Activated CD4-positive, CD25-positive, alpha-beta regulatory T cell treated with anti-CD3 and anti-CD28 coated beads, Interleukin-2, amount 50 U/mL, for 24 hours (primary cell): ENCODE measurements around the gene SELE.

Experiments used
- ATAC-seq, 2 donors: fragments of 150-1000 bp; cut with Tn5 transposase; one replicate each; pipeline ENCODE4 v1.10.0; 2021; ENCODE audit warnings: mild to moderate bottlenecking in 1 of 2, moderate library complexity in 1 of 2

Gene SELE, protein sequence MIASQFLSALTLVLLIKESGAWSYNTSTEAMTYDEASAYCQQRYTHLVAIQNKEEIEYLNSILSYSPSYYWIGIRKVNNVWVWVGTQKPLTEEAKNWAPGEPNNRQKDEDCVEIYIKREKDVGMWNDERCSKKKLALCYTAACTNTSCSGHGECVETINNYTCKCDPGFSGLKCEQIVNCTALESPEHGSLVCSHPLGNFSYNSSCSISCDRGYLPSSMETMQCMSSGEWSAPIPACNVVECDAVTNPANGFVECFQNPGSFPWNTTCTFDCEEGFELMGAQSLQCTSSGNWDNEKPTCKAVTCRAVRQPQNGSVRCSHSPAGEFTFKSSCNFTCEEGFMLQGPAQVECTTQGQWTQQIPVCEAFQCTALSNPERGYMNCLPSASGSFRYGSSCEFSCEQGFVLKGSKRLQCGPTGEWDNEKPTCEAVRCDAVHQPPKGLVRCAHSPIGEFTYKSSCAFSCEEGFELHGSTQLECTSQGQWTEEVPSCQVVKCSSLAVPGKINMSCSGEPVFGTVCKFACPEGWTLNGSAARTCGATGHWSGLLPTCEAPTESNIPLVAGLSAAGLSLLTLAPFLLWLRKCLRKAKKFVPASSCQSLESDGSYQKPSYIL

DNA sequence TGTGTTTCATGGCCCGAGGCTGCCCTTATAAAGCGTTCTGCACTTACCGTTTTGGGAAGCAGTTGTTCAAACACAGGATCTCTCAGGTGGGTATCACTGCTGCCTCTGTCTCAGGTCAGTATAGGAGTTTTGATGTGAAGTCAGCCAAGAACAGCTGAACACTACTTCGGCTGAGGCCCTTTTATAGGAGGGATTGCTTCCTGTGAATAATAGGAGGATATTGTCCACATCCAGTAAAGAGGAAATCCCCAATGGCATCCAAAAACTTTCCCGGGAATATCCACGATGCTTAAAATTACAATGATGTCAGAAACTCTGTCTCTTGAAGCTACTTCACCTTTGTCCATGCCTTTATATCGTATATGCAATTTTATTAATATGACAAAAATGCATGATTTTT, at the start of gene SELE:
TSS of gene SELE (minus strand) at position 156 of the 400 bp plus-strand sequence. CDS start 467 bp downstream, outside the sequence.
- ATAC-seq = no peak

DNA sequence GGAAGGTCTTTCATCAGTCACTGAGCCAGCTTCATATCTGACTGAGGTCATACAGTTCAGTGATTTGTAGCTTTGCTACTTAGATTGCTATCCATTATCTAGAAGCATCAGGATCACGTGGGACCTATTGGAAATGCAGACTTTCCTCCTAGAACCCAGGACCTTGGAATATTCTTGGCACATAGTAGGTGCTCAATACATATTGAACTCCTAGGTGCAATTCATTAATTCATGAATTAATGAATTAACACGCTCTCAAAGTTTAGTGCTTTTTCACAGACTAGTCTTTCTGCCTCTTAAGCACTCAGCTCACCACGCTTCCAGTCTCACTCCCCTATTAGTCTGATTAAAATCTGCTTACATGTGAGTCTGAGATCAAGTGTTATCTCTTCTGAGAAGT, 48.7 kb upstream of the SELE start:
- no peak for ATAC-seq

DNA sequence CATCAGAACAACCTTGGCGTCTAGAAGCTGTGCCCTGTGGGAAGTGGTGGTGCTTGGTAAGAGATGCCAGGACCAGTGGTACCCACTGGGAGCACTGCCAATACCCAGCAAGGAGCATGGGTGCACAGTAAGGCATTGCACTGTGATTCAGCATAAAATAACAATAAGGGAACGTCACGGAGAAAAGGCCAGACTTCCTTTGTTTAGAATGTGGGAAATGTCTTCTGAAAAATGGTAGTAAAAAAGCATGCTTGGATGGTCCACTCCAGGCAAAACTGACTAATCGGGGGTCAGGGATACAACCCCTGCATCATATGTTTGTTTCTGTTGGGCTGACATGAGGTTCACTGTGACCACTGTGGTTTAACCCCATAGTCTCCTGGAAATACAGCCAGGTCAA, 46.1 kb upstream of the SELE start:
- ATAC-seq = no peak

DNA sequence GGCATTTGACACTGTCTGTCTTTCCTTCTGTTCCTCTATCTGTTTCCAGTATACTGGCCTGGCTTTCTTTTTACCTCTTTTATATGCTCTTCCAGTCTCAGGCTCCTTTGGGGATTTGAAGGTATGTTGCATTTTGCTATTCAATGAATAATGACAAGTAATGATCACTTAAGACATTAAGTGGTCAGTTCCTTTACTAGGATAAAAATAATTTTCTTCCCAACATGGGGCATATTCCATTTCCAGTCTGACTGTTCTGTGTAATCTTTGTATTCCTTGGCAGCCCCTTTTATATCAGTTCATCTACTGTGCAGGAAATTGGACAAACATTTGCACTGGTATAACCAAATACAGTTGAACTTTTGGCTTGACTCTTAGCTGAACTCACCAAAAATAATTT, 45.3 kb upstream of the SELE start:
- no peak for ATAC-seq

DNA sequence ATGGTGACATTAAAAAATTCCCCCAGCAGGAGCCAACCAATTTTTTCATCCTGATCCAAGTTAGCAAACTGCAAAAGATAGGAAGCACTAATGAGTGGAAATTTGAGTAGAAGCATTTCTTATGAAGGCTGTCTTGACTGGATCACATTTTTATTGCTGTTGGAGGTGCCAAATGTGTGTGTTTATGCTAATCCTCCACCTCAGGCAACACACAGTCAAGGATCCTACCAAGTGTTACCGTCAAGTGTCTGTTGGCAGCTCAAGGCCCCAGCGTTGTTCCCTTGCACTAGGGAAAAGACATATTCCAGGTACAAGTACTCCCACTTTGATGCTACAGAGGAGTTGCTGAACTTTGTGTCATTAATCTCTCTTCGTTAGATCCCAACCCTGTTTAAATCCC, 42.6 kb upstream of the SELE start:
- no peak for ATAC-seq

DNA sequence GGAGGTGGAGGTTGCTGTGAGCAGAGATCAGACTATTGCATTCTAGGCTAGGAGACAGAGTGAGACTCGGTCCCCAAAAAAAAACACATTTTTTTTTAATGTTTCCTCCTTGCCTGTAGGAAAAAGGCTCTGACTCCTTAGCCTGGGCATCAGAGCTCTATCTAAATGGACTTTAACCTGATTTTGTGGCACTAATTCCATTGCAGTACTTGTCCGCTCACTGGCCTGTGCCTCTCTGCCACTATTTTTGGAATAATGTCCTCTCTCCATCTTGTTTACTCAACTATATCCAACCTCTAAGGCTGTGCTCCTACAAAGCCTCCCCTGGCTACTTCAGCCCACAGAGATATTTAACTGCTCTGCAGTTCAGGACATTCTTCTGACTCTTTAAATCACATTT, 34.3 kb upstream of the SELE start:
- ATAC-seq = no peak

DNA sequence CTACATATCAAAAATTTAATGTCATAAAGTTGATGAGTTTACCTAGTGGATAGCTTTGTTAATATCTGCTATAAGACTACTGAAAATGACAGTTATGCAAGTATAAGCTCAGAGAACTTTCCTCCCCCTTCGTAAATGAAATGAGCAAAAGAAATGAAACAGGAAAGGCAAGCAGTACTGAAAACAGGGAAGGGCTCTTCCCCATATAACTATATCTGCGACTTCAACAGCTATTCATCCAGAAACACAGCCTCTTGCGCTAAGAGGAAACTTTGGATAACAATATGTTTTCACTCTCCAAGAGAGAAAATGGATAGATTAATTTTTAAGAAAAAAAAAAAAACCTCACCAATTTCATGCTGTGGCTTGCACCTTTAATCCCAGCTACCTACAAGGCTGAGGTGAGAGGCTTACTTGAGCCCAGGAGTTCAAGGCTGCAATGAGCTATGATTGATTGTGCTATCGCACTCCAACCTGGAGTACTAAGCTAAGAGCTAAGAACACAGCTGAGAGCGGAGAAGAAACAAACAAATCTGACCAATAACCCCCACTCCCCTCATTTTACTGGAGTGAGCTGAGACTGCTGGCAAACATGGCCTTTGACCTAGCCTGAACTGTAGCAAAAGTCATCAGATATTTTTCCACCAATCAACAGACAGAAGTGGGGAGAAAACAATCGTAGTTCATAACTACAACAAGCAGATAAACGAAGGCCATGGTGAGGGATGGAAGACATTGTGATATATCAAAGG, 31.9 kb upstream of the SELE start:
- no peak for ATAC-seq

DNA sequence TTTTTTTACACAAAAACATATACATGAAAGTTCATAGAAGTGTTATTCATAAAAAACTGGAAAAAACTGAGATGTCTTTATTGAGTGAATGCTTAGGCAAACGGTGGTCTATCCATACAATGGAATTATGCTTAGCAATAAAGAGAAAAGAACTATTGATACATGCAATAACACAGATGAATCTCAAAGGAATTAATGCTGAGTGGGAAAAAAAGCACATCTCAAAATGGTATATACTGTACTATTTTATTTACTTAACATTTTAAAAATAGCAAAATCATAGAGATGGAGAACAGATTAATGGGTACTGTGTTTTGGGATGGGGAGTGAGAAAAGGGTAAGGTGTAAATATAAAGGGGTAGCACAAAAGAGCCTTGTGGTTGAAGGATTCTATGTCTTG, 31.0 kb upstream of the SELE start:
- no peak for ATAC-seq

DNA sequence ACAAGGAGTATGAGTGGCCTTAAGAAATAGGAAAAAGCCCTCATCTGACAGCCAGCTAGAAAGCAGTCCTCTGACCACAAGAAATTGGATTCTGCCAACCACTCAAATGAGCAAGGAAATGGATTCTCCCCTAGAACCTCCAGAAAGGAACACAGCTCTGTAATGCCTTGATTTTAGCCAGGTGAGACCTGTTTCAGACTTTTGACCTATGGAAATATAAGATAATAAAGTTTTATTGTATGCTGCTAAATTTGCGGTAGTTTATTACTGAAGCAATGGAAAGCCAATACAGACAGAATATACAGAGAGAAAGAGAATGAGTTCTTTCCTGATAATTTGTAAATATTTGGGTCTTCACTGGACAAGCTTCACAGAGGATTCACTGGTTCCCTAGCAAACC, 28.8 kb upstream of the SELE start:
- no peak for ATAC-seq

DNA sequence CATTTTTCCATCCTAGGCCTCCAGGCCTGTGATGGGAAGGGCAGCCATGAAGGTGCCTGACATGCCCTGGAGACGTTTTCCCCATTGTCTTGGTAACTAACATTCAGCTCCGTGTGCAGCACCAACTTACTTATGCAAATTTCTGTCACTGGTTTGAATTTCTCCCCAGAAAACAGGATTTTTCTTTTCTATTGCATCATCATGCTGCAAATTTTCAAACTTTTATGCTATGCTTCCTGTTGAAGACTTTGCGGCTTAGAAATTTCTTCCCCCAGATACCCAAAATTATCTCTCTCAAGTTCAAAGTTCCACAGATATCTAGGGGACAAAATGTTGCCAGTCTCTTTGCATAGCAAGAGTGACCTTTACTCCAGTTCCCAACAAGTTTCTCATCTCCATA, 25.2 kb upstream of the SELE start:
- ATAC-seq = no peak

DNA sequence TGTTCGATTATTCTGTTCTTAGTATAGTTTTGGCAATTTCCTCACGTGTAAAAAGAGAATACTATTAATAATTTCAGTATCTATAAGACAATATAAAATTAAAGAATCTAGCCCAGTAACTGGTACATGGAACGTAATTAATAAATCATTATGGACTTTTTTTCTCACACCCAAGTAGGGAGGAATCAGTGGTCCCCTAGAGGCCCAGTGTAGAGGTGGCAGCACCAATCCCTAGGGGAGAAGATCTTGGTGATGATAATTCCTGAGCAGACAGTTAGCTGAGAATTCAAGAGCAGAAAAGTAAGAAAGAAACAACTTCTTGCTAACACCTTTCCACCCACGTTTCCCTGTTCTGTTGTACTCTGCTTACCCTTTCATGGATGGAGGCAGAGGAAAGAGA, 19.7 kb upstream of the SELE start:
- no peak for ATAC-seq

DNA sequence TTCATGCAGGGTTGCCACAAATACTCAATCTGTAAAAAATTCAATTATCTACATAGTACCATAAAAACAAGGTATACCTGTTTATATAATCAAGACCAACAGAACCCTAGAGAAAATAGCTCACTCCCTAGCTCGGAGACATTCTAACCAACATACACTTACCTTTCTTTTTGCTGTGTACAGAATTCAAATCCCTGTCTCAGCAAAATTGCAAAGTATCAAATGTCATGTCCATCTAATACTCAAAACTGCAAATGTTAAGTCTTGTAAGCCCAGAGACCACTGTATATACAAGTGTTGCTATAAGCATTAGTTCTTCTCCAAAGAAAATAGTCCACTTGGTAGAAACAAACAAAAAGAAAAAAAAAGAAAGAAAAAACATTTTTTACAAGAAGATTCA, 16.2 kb upstream of the SELE start:
- ATAC-seq = no peak

DNA sequence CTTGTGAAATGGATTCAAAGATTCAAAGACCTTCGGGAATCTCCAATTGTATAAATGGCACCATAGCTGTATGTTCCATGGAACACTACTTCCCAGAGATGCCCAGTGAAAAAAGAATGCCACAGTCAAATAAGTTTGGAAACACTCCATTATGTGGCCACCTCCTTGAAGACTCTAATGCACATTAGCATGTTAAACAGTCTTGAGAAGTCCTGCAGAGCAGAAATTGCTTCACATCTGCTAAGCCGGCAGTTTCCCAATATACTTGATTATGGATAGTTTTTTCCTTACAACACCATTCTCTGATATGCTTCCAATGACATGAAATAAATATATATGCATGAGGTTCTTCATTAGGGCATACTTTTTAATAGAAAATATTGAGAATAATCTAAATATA, 12.7 kb upstream of the SELE start:
- no peak for ATAC-seq

DNA sequence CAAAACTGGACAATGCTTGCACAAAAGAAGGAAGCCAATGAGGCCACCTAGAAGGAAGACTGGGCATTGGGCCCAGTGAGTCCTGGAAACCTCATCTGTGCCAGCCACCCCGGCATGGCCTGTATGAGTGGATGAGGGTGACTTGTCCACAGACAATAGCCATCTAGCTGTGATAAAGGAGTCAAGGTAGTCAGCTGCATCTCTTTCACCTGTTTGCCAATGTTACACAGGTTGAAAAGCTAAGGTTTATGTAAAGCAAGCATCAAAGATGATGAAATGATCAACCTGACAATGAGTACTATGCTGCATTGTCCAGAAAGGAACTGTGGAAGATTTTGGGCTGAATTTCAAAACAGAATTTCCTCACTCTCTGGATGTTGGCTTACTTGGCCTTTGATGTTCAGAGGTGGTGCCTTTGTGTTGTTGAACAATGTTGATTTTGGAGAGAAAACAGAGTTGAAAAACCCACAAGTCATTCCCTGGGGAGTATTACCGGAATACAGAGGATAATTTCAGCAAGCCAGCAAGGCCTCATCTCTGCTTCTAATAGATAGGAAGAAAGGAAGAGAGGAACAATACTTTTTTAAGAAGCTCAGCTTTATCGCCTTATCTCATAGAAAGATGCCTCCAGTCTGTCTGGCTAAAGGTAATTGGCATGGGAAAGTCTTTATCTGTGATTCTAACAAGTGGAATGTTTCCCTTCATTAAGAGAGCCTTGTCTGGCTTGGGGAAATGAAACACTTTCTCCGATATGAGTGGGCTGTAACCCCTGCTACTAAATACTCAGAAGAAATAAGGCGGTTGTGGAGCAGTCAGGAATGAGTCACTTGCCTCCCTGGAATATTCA, 11.4 kb upstream of the SELE start:
- ATAC-seq = no peak

DNA sequence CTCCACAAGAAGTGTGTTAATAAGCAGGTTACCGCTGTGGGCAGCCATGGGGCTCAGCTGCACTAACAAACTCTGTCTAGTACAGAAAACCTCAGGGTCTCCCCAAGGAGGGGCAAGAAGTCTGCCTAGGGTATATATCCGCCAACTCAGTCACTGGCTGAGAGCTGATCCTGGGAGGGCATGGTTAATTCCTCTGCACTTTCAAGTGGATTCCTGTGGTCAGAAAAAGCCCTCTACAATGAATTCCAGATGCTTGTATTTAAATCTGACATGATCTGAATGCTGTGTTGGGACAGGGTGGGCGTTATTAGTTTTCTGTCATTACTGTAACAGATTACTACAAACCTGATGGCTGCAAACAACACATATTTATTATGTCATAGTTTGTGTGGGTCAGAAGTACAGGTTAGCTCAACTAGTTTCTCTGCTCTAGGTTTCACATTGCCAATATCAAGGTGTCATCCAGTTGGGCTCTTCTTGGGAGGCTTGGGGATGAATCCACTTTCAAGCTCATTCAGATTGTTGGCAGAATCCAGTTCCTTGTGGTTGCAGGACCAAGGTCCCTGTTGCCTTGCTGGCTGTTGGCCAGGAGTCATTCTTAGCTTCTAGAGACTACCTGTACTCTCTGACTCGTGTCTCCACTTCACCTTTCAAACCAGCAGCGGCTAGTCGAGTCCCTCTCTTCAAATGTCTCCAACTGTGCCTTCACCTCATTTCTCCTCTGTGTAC, 8.0 kb upstream of the SELE start:
- no peak for ATAC-seq

DNA sequence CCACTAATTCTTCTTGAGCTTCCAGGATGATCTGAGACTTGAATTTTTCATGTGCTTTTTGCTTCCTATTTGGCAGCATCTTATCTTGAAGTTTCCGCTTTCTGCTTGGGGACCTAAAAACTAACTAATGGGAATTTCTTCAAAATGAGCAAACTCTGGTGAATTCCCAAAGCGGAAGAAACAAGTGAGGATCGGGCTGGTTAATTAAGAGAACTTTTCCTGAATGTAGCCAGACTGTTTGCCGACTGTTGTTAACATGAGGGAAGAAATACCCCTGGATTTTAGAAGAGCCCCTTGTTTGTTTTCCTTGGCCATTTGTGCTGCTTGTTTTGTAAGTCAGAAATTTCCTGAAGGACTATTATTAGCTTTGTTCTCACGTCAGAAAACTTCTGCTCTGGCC, 6.1 kb upstream of the SELE start:
- ATAC-seq = no peak

DNA sequence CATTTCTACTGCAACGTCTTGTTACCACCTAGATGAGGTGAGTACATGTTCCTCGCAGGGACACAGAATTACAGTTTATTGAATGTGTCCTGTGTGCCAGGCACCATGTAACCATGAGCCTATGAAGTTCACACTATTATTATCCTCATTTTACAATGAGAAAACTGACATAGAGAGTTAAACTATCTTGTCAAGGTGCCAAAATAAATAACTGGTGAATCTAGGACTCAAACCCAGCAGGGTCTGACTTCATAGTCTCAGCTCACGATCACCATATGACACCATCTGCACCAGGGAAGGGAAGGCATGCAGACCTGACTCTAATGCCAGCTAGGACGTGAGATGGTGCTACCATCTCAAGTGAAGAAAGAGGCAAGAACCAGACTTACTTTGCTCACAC, 2.4 kb downstream of the SELE start:
- no peak for ATAC-seq

DNA sequence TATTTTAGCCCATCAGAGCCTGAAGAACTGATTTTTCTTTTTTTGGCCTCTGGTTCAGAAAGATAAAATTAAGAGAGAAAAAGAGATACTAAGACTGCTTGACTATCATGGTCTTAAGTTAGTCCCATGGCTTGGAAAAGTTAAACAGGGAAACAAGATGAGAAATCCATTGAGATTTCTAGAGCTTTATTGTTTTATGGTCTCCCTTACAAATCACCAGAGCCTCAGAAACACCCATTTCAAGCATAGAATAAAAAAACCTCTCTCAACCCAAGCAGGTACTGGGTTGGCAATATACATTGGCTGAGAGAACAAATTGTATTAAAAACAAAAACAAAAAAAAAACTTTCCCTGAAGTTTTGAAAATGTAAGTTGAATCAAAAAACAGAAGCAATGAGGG, 3.9 kb downstream of the SELE start:
- ATAC-seq = no peak

DNA sequence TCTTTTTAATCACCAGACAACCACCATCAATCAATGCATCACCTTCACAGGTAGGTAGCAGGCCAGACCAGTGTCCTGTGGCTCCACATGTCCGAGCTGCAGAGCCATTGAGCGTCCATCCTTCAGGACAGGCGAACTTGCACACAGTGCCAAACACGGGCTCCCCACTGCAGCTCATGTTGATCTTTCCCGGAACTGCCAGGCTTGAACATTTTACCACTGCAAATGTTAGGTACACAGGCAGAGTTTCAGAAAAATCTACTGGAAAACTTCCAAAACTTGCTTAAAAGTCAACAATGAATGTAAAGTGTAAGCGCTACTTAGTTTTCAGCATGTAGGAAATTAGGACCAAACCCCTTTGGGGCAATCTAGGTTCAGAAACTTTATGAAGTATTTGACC, 6.6 kb downstream of the SELE start:
- no peak for ATAC-seq

DNA sequence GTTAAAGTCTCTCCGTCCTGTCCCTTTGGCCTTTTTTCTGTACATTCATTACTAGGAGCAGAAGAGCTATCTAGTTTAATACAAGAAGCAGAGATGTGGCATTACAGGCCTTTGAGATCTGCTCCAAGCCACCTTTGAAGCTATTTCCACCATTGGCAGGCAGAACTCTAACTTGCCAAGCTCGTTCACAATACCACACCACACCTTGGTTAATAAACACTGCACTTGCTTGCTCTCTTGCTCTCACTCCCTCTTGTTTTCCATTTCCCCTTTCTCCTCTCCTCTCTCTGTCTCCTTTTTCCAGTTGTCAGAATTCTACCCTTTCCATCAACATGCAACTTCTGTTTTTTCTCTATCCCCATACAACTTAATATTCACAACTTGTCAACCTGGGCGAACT, 7.0 kb downstream of the SELE start:
- no peak for ATAC-seq

DNA sequence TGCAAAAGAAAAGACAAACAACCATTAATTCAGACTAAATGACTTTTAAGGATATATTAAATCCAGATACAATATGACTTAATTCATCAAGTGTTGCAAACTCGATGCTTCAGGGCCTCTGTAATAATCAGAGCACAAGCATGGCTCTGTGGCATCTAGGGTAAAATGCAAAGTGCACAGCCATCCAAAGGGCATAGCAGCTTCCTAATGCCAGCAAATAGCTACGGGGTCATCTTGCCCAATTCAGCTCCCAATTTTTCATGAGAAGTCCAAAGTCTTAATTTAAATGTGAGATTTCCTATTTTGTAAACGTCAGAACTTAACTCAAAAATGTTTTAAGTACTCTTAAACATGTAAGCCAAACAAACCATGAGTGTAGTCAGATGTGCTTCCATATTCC, 7.9 kb downstream of the SELE start:
- ATAC-seq = no peak

DNA sequence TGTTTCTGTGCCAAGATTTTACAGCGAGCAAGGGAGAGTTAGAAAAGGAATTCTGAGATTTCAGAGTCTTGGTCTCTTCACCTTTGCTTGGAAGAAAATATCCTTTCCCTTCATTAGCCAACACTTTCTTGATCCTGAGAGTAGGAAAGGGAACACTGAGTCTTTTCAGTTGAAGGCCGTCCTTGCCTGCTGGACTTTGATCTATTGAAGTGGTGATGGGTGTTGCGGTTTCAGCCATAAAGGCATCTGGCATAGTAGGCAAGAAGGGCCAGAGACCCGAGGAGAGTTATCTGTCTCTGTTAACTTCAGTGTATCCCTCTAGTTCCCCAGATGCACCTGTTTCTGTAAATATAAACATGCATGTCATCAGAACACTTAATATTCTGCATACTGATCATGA, 9.7 kb downstream of the SELE start:
- no peak for ATAC-seq
